ENCODE measurements around the gene PGAP6.
"Not testable (repeated sequence)": the region's sequence is repeated elsewhere in the genome, so short reads cannot be mapped to it uniquely, and the experiment has no call there.

PGAP6 gene

DNA sequence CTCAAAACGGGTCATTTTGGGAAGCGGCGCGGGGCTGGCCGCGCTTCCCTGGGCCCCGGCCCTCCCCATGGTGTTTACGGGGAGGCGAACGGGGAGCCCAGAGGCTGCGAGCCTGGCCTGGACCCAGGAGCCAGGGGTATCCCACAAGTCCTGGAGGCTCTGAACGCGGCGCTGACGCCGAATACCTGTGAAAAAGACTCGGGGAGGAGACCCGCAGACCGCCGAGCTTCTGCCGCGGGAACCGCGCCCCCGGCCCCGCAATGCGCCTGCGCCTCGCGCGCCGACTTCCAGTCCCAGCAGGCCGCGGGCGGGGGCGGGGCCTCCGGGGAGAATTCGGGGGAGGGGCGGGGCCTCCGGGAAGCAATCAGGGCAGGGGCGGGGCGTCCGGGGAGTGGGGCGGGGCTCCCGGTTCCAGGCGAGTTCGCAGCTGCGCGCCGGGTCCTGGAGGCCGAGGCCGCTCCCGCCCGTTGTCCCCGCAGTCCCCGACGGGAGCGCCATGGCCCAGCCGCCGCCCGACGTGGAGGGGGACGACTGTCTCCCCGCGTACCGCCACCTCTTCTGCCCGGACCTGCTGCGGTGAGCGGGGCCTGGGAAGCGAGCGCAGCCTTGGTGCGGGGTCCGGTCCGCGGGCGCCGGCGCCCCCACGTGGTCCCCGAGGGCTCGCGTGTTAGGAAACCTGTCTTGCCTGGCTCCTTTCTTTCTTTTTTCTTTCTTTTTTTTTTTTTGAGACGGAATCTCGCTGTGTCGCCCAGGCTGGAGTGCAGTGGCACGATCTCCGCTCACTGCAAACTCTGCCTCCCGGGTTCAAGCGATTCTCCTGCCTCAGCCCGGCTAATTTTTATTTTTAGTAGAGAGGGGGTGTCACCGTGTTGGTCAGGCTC lies 19.9 kb upstream of the PGAP6 start, which contains the start of gene DECR2:
Gene DECR2 (plus strand): TSS at position 418 of the 881 bp plus-strand sequence. CDS start 79 bp downstream, at position 497.
- DNase-seq: peak; percentile 89

DNA sequence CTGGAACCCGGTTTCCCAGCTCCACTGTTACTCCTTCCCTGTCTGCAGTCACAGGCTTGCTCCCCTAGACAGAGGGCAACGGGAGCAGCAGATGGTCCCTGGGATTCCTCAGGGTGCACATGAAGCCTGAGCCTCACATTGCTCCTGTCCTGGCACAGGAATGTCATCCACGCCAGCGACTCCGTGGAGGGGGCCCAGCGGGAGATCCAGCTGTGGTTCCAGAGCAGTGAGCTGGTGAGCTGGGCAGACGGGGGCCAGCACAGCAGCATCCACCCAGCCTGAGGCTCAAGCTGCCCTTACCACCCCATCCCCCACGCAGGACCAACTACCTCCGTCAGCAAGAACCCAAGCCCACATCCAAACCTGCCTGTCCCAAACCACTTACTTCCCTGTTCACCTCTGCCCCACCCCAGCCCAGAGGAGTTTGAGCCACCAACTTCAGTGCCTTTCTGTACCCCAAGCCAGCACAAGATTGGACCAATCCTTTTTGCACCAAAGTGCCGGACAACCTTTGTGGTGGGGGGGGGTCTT lies 18.3 kb upstream of the PGAP6 start:
- DNase-seq: no peak

- no peak for DNase-seq
Measured at GRCh38 chr16:399340-400019, 17.7 kb upstream of the PGAP6 start.

GRCh38 chr16:398561-399339 lies 17.0 kb upstream of the PGAP6 start:
- DNase-seq: no peak

GRCh38 chr16:397736-398332 lies 16.1 kb upstream of the PGAP6 start:
- DNase-seq: no peak

- no peak for DNase-seq
Measured at GRCh38 chr16:397135-397661, 15.4 kb upstream of the PGAP6 start, which contains the start of gene NME4. Gene NME4, plus strand, starts transcription at chr16:397199. Its CDS starts 24 bp downstream, at chr16:397223.

GRCh38 chr16:396605-397004 lies 14.8 kb upstream of the PGAP6 start:
- DNase-seq: peak; percentile 28

GRCh38 chr16:396199-396598 lies 14.4 kb upstream of the PGAP6 start:
- peak; percentile 84 for DNase-seq

GRCh38 chr16:392450-393030 lies 10.8 kb upstream of the PGAP6 start:
- no peak for DNase-seq

- peak; percentile 44 for DNase-seq
Measured at GRCh38 chr16:391885-392335, 10.1 kb upstream of the PGAP6 start.

DNA sequence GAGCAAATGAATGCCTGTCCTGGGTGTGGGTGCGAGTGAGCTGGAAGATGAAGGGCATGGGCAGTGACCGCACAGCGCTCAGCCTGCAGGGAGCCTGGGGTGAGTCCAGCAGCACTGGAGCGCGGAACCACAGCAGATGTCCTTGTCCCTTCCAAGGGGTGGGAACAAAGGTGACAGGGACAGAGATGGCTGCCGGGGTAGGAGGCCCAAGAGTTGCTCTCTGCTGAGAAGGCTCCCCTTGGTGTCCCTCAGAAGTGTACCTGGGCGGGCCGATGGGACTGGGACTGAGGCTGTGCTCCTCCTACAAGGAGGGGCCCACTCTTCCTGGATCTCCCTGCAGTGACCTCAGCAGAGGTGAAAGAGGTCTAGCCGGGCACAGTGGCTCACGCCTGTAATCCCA lies 7.6 kb upstream of the PGAP6 start:
- DNase-seq: no peak

DNA sequence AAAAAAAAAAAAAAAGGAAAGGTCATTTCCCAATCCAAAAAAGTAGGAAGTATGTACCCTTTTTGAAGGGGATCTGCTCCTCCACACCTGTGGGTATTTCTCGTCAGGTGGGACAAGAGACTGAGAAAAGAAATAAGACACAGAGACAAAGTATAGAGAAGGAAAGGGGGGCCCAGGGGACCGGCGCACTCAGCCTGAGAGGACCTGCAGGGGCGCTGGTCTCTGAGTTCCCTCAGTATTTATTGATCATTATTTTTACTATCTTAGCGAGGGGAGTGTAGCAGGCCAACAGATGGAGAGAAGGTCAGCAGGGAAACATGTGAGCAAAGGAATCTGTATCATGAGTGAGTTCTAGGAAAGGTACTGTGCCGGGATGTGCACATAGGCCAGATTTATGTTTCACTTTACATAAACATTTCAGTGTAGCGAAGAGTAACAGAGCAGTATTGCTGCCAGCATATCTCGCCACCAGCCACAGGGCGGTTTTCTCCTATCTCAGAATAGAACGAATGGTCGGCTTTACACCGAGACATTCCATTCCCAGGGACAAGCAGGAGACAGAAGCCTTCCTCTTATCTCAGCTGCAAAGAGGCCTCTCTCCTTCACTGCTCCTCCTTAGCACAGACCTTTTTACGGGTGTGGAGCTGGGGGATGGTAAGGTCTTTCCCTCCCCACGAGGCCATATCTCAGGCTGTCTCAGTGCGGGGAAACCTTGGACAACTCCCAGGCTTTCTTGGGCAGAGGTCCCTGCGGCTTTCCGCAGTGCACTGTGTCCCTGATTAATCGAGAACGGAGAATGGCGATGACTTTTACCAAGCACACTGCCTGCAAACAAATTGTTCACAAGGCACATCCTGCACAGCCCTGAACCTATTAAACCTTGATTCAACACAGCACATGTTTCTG lies 6.2 kb upstream of the PGAP6 start:
- not testable (repeated sequence) for DNase-seq

GRCh38 chr16:386641-387156 lies 4.9 kb upstream of the PGAP6 start:
- DNase-seq: no peak

GRCh38 chr16:383326-384051 lies 1.7 kb upstream of the PGAP6 start:
- no peak for DNase-seq

DNA sequence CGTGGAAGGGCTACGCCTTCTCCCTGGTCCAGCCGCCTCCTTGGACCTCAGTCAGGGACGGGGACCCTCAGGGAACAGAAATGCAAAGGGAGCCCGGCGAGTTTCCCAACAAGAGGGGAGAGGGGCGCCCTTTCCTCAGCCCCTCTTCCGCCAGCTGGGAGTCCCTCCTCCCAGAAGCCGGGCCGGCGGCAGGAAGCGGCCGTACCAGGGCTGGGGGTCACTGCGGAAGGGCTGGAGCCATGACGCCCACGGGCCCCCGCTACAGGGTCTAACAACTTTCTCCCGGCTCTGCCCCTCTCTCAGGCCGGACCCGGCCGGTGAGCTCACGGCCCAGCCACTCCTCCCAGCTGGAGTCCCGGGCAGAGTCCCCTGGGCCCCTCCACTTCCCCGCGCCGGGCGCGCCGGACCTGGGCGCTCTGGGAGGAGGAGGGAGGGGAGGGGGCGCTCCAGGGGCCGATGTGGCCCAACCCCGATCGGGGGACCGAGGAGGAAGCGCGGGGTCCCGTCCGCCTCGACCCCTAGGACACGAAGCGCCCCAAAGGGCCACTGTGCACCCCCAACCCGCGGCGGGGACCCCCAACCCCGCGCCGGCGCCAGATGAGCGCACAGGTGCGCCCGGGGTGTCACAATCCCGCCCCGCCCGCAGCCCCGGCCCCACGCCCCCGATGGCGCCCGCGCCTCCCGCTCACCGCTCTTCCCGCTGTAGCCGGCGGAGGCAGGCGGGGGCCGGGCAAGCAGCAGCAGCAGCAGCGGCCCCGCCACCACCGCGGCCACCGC lies 578 bp downstream of the PGAP6 start:
- DNase-seq: peak; percentile 47

DNA sequence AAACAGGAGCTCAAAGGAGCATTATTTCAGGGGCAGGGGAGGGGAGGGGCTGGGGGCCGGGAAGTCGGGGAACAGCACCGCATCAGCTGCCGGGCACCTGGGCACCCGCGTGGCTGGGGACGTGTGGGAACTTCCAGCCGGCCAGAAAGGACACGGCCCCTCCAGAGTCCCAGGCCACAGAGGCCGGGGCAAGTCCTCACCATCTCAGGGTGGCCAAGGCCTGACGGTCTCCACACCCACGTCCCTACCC lies 1.1 kb downstream of the PGAP6 start:
- no peak for DNase-seq

DNA sequence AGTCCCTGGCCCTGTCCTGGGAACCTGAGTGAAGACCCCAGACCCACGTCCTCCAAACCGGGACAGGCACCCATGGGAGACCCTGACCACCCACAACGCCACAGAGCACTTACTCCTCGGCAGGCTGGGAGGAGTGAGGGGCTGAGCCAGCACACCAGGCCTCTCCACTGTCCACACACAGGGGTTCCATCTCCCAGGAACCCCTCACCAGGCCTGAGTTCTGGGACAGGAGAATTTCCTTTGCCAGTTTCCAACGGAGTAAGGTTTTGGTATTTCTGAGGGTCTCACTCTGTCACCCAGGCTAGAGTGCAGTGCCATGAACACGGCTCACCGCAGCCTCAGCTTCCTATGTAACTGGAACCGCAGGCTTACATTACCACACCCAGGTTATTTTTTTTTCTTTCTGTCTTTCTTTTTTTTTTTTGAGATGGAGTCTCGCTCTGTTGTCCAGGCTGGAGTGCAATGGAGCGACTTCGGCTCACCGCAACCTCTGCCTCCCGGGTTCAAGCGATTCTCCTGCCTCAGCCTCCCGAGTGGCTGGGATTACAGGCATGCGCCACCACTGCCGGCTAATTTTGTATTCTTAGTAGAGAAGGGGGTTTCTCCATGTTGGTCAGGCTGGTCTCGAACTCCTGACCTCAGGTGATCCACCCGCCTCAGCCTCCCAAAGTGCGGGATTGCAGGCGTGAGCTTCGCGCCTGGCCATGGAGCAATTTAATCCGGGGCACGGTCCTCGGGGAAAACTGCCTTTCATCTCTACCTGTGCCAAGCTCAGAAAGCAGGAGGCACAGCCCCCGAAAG lies 1.6 kb downstream of the PGAP6 start:
- no peak for DNase-seq

All from NCI-H345 (cell line).